ENCODE measurements around the gene GLI3.

GLI3 gene

DNA sequence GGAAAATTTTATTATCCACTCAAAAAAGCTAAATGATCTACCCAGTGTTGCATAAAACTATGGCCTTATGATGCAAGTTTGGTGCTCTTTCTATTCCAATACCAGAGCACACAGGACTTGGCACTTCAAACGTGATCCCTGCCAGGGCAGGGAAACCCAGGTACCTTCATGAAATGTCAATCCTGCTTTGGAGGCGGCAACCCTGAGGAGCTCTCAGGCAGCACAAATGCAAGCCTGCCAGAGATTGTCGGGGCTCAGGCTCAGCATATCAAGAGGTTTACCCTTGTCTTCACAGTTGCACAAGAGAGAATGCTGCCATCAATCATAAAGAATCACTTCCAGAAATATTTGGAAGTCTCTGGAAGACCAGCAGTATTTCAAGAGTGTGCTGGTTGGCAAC is 151.5 kb downstream of the GLI3 start:
- in situ Hi-C loops (cut with HindIII; ENCODE audit: low sequenced_read_pairs): no loop called here

DNA sequence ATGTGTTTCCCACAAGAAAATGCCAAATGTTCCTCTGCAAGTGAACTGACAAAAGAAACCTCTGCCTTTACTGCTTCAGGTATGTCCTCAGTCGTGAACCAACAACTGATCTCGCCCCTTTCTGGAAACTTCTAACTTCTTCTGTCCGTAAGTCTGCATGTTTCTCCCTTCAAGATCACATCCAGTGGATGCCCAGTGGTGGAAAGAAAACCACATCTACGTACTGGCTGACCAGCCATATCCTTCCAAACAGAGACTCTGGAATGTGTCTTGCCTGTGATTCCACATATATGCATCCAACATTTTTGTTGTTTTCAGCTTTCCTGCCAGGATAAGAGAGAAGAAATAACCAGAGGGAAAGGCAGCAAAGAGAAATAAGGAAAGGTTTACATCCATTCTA is 152.7 kb downstream of the GLI3 start:
- in situ Hi-C loops (cut with HindIII; ENCODE audit: low sequenced_read_pairs): no loop called here

DNA sequence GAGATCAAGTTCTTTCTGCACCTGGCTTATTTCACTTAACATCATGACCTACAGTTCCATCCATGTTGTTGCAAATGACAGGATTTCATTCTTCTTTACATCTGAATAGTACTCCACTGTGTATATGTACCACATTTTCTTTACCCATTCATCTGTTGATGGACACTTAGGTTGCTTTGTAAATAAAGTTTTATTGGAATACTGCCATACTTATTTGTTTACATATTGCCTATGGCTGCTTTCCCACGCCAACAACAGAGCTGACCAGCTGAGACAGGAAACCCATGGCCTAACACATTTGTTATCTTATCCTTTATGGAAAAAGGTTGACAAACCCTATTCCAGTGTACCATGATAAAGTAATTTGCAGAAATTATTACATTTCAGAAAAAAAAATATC is 153.7 kb downstream of the GLI3 start:
- in situ Hi-C loops (cut with HindIII; ENCODE audit: low sequenced_read_pairs): no loop called here

GRCh38 chr7:42082144-42082543 is 154.9 kb downstream of the GLI3 start:
- in situ Hi-C loops (cut with HindIII; ENCODE audit: low sequenced_read_pairs): no loop called here

DNA sequence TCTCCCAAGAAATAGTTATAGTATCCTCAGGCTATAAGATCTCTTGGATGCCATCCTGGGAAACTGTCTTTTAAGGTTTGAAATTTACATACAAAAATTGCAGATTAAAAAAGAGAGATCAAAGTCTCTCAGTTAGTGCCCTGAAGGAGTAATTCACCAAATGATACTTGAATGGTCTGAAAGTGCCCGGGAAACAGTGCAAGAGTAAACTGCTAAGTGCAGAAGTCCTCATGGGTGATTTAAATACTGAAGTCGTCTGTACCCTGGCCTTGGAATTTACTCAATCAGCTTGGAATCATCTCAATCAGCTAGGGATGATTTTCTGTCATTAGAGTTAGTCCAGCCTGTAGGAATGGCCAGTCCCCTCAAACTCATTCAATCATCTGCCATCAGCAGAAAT is 155.3 kb downstream of the GLI3 start:
- in situ Hi-C loops (cut with HindIII; ENCODE audit: low sequenced_read_pairs): no loop called here

DNA sequence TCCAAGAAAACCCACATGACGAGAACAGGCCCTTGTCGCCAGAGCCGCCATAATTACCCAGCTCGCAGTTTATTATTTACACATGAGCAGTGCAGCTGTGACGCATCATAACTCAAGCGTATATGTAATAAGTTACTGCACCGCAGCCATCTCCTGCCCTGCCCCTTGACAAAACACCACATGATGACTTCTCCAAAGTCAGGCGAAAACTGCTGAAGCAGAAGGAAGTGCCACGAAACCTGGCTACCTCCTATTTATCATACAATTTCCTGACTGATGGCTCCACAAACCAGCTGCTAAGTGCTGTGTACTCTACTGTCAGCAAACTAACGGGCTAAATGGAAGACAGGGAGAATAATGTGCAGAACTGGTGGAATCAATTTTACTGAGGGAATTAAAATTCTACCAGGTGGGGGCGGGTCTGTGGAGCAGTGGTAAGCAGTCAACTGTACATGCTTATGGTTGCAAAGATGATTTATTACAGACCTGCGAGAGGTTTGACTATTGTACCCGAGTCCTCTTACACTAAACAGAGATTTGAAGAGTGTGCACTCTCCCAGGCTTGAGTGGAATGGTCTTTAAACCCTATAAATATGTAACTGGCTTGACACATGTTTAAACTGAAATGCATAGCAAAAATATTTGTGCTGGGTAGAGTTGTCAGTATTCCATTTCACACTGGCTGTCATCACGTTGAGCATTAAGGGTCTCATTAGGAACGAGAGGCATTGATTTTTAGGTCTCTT is 156.0 kb downstream of the GLI3 start:
- in situ Hi-C loops (cut with HindIII; ENCODE audit: low sequenced_read_pairs): no loop called here

DNA sequence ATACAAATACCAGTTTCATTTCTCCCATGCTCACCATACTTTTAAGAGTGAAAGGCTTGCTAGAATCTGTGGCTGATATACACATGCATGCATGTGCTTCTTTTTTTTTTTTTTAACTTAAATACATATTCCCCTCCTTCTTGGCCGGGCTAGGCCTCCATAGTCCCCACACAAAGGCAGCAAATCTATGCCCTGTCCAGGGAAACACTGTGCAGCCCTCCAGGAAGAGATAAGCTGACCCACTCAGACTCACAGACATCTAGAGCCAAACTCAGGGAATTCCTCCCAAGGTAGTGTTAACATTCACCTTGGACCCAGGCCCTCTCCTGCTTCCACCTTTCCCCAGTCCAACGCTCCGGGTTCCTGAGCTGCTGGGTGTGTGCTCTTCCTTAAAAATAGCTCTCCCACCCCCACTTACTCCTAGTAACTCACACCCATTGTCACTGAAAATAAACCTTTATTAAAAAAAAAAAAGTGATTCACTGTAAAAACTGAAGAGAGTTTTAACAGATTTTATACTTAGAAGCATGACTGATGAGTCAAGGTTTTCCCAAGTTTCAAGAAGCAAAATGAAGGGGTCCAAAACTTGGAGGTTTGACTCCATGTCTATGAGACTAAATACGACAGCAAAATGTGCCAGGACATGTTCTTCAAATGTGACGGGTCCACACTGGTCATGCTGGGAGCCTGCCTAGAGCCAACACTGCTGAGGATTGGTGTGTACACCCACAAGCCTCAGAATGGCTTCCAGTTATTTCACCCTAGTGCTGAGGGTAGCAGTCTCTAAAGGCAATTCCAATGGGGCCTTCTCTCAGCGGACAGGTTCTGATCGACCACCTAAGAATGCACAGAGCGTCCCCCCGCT is 159.5 kb downstream of the GLI3 start:
- in situ Hi-C loops (cut with HindIII; ENCODE audit: low sequenced_read_pairs): no loop called here

- in situ Hi-C loops (cut with HindIII; ENCODE audit: low sequenced_read_pairs): no loop called here
Observed at GRCh38 chr7:42076870-42077269, 160.1 kb downstream of the GLI3 start.

DNA sequence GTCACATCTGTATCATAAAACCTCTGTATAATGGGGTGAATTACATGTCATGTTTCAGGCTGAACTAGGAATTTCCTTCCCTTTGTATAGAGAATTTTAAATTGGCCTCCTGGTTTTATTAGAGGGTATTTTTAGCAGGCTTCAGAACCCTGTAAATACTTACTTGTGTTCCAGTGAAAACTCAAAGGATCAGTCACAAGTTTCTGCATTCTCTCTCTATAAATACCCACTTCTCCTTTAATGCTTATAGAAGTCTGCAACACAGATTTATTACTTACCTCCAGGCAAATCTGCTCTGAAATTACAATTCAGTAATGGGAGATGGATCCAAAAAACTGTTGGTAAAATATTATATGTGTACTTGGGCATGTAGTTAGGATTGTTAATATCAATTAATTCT is 161.6 kb downstream of the GLI3 start:
- in situ Hi-C loops (cut with HindIII; ENCODE audit: low sequenced_read_pairs): no loop called here

DNA sequence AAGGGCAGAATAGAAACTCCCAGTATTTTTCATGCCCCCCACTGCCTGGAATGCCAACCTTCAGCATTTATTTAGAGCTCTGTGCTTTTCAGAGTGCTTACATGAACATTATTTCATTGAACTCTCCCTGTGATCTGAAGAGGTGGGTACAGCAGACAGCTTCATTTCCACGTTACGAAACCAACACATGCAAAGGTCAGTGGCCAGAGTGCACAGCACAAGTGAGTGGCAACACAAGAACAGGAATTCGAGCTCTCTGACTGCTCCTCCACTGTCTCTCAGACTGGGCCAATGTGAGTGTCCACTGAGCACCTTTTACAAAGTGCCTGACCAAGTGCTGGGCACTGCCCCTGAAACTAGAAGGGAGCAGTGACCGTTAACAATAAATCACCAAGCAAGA is 162.9 kb downstream of the GLI3 start:
- in situ Hi-C loops (cut with HindIII; ENCODE audit: low sequenced_read_pairs): no loop called here

DNA sequence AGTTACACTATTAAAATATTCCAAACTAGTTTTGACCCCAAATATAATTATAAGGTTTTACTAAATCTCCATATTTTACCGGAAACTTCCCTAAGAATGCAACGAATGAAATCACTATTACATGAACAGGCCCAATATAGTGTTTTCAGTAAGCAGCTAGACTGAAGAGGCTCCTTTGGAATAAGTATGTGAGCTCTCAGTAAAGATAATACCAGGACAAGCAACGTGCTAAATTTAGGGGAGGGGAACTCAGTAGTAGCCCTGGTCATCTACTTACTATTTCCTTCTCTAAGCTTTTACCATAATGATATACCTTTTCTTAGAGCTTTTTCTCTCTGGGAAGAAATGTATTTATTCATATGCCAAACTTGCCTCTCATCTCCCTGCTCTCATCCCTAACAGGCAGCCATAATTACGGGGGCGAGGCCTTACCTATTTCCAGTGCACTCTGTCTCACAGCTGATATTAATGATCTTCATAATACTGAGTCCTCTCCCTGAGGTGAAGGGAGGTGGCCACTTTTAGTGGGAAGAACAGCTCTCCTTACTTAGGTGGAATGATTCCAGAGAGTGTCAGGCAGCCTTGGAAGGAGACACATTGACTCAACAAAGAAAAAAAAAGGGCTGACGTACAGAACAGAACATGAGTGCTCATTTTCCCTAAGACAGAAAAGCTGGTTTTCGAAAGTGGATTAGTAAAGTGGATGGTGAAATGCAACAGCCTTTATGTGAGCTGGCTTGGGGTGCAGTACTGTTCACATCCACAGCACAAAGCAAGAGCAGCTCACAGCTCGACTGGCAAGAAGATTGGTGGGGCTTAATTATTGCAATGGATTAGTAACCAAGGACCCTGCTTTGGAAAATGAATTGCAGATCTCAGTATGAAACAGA is 165.4 kb downstream of the GLI3 start:
- in situ Hi-C loops (cut with HindIII; ENCODE audit: low sequenced_read_pairs): no loop called here

DNA sequence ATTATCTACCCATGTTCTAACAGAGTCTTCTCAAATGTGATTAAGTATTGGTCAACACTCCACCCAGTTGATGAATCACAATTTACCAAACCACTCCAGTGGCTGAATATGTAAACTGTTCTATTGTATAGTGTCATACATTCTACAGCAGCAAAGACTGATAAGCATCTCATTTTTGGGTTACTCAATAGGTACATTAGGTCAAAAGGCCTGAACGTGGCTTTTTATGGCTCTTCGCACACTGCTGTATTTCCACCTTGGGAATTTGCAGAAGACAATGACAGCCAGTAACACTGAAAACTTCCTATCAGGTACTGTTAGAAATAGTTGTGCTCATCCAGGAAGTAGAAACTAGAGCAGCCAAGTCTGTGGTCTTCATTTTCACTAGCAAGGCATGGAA is 166.9 kb downstream of the GLI3 start:
- in situ Hi-C loops (cut with HindIII; ENCODE audit: low sequenced_read_pairs): no loop called here

DNA sequence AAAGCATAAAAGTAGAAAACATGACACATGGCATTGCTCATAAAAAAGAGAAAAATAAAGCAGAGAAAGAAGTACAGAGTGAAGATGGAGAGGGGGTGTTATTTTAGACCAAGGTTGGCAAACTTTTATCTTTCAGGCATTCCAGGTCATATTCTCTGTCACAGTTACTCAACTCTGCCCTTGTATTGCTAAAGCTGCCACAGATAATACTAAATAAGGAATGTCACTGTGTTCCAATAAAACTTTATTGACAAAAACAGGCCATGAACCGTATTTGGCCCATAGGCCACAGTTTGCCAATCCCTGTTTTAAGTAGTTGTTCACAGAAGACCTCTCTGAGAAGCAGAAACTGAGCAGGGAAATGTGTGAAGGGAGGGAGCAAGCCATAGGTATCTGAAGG is 167.4 kb downstream of the GLI3 start:
- in situ Hi-C loops (cut with HindIII; ENCODE audit: low sequenced_read_pairs): no loop called here

- in situ Hi-C loops (cut with HindIII; ENCODE audit: low sequenced_read_pairs): no loop called here
Observed at GRCh38 chr7:42068554-42069280, 168.3 kb downstream of the GLI3 start.

DNA sequence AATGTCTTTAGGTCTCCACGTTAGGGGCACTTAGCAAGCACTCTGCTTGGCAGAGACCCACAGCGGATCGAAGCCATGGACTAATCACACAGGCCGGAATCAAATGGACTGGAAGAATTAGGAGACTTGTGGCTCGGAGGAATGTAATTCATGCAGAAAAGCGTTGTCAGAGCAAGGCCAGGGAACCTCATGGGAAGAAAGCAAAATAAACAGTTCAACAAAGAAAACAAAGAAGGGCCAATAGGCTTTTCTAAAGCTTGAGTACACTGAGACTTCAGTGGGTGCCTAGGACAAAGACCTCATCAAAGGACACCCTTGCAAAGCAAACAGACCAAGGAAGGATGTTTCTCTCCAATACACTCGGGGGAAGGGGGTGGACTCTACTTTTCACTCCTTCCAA is 171.1 kb downstream of the GLI3 start:
- in situ Hi-C loops (cut with HindIII; ENCODE audit: low sequenced_read_pairs): no loop called here

- in situ Hi-C loops (cut with HindIII; ENCODE audit: low sequenced_read_pairs): no loop called here
Observed at GRCh38 chr7:42065015-42065414, 172.0 kb downstream of the GLI3 start.

DNA sequence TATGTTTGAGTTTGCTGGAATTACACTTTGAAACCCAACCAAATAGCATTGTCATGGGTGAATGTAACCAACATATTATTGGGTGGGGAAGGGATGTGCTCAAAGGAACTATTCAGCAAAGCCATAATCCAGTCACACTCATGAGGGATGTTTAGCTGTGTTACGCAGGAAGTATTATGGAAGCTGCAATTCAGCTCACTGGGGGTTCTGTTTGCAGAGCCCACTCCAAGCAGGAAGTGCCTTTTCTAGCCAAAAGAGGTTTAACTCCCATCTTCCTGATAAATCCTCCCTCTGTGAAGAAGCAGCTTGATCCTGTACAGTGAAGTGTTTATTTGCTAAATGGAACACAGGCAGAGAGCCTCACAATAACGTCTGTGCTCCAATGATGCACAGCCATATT is 172.5 kb downstream of the GLI3 start:
- in situ Hi-C loops (cut with HindIII; ENCODE audit: low sequenced_read_pairs): loop anchor here (5.0 kb wide), 1 partner anchor 87 kb away; no protein-coding TSS in a partner anchor

DNA sequence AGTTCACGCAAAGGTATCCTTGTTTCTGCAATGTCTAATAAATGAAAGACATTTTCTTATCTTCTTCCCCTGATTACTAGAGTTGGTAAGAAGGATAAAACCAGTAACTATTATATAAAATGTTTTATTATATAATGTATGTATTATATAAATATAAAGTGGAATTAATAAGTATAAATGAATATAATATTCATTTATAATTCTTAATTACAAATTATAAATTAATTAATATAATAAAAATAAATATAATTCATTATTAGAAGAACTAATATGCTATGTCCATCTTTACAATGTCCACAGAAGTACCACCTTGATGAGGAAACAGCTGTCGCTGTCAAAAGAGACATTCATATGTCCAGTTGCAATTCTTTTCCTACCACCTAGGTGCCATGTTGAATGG is 177.7 kb downstream of the GLI3 start:
- in situ Hi-C loops (cut with HindIII; ENCODE audit: low sequenced_read_pairs): no loop called here

DNA sequence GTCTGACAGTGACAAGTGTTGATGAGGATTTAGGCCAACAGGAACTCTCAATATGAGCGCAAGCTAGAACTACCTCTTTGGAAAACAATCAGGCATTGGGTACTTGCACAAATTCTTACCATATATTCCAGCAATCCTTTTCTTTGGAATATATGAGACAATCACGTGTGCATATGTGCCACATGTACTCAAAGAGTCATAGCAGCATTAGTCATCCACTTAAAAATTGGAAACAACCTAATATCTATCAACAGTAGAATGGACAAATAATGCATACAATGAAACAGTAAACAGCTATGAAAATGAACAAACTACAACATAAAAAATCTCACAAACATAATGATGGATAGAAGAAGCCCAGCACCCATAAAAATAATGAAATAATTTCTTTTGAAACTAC is 179.7 kb downstream of the GLI3 start:
- in situ Hi-C loops (cut with HindIII; ENCODE audit: low sequenced_read_pairs): no loop called here

DNA sequence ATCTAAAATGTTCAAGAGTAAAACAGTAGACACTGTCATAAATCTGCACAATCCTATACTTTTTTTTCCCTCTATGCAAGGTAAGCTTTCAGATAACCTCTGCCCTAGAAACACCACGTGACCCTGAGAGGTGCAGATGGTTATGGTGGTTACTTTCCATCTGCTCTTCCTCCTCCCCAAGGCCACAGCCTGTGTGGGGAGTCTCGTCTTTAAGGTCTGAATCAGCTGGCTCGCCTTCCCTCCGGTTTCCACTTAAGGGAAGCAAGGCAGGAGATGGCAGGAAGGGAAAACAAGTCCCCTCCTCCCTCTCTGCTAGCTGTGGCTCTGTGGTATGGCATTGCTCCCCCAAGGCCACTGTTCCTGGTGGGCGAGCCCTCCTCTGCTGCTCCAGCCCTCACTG is 181.8 kb downstream of the GLI3 start:
- in situ Hi-C loops (cut with HindIII; ENCODE audit: low sequenced_read_pairs): no loop called here

- in situ Hi-C loops (cut with HindIII; ENCODE audit: low sequenced_read_pairs): no loop called here
Observed at GRCh38 chr7:42053834-42054233, 183.2 kb downstream of the GLI3 start.

All from endothelial cell of hepatic sinusoid (primary cell).